ENCODE measurements around the gene TPD52L1. TPM values are rescaled to one million over a fixed set of nuclear protein-coding genes. Genes with fewer than 3 reads are reported as not detected.

TPD52L1 gene
- total and polyA plus RNA-seq, 10 donors: 0.80 to 9.1 (median 3.9) TPM

DNA sequence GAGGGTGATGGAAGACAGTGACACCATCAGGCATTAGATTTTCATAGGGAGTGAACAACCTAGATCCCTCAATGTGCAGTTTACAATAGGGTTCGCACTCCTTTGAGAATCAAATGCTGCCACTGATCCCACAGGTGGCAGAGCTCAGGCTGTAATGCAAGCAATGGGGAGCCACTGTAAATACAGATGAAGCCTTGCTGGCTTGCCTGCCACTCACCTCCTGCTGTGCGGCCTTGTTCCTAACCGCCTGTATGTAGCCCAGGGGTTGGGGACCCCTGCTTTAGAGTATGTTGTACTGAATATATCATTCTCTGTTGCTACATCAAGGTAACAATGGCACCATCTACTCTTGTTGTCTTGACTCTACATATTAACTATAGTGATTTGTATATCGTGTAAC is 37.1 kb downstream of the TPD52L1 start:
- TF ChIP-seq, protein P1, sequence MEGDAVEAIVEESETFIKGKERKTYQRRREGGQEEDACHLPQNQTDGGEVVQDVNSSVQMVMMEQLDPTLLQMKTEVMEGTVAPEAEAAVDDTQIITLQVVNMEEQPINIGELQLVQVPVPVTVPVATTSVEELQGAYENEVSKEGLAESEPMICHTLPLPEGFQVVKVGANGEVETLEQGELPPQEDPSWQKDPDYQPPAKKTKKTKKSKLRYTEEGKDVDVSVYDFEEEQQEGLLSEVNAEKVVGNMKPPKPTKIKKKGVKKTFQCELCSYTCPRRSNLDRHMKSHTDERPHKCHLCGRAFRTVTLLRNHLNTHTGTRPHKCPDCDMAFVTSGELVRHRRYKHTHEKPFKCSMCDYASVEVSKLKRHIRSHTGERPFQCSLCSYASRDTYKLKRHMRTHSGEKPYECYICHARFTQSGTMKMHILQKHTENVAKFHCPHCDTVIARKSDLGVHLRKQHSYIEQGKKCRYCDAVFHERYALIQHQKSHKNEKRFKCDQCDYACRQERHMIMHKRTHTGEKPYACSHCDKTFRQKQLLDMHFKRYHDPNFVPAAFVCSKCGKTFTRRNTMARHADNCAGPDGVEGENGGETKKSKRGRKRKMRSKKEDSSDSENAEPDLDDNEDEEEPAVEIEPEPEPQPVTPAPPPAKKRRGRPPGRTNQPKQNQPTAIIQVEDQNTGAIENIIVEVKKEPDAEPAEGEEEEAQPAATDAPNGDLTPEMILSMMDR (IDR thresholded peaks at IDR 0.05 in 8 of 11, conservative IDR thresholded peaks at IDR 0.05 in 3 of 11): no peak
- TF ChIP-seq POLR2A (IDR thresholded peaks at IDR 0.05) (no peak), POLR2AphosphoS5 (IDR thresholded peaks at IDR 0.05) (no peak)
- Histone ChIP-seq H3K27ac (no peak overlapping the region), H3K4me3 (no peak overlapping the region), H3K9me3 (no peaks in the 10 kb centered on the region), H3K4me1 (peaks cover 0 to 8% (median 0%) of the 10 kb centered on the region in 6 donors), H3K27me3 (replicated peaks in 1 of 7) (no peaks in the 10 kb centered on the region), H3K36me3 (no peaks in the 10 kb centered on the region)
- 91 to 97% (median 93%) methylated on average over 4 of the region's 4 CpGs for WGBS, 5 donors
- intact Hi-C loops (cut with DNase I; ENCODE audit: low total_unique reads): no loop called here
- no peak for DNase-seq

DNA sequence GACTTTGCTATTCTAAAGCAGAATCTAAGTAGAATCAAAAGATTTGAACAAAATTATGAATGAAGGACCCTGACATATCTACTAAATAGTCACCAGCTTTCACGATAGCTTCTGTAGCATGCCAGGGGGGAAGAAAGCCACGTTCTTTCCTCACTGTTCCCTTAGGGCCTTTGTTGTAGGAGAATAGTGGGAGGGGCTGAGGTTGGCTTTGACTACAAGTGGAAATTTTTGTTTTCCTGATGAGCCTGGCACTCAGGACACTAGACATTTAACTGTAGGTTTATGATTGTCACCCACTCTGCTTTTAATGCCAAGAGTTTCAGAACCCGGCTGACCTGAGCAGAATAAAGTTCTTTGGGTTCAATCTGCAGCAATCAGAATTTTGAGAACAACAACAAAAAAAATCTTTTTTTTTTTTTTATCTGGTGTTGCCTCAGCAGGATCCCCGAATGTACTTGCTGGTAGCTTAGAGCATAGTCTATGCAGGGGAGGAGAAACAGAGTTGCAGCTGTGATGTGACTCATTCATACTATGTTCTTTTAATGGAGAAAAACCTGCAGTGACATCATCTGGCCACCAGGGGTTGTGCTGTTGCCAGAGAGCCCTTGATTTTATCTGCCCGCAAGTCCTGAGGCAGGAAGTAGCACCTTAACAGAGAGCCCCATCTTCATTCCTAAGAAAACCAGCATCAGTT is 38.5 kb downstream of the TPD52L1 start:
- H3K36me3 ChIP-seq: no peaks in the 10 kb centered on the region
- no peak overlapping the region for H3K27ac ChIP-seq
- WGBS, 5 donors: 45 to 61% (median 56%) methylated on average over 5 of the region's 5 CpGs
- intact Hi-C loops (cut with DNase I; ENCODE audit: low total_unique reads): no loop called here
- H3K27me3 ChIP-seq (replicated peaks in 1 of 7): no peaks in the 10 kb centered on the region
- TF ChIP-seq, protein P1 (IDR thresholded peaks at IDR 0.05 in 8 of 11, conservative IDR thresholded peaks at IDR 0.05 in 3 of 11): peak in 10 of 11 experiments; percentile 37 to 76 (median 63)
- TF ChIP-seq POLR2AphosphoS5 (IDR thresholded peaks at IDR 0.05): no peak
- H3K4me3 ChIP-seq: no peak overlapping the region
- no peaks in the 10 kb centered on the region for H3K9me3 ChIP-seq
- H3K4me1 ChIP-seq: peaks cover 0 to 11% (median 2%) of the 10 kb centered on the region in 6 donors
- DNase-seq: no peak

DNA sequence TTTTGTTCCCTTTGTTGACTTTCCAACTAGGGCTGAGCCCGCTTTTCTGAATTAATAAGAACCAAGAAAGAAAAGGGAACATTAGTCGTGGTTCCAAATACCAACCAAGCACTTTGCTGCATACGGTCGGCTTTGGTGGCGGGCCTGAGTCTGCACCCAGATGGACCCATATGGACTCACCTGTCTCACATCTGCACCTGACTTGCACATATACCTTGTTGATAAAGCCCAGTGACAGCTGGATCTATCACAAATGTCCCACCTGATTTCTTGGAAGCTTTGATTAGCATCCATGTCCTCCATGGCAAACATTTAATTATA is 39.0 kb downstream of the TPD52L1 start:
- H3K27ac ChIP-seq: no peak overlapping the region
- DNase-seq: no peak
- intact Hi-C loops (cut with DNase I; ENCODE audit: low total_unique reads): no loop called here
- H3K27me3 ChIP-seq (replicated peaks in 1 of 7): no peaks in the 10 kb centered on the region
- no peaks in the 10 kb centered on the region for H3K36me3 ChIP-seq
- no peak overlapping the region for H3K4me3 ChIP-seq
- H3K9me3 ChIP-seq: no peaks in the 10 kb centered on the region
- no peak for TF ChIP-seq POLR2A (IDR thresholded peaks at IDR 0.05)
- TF ChIP-seq, protein P1 (IDR thresholded peaks at IDR 0.05 in 8 of 11, conservative IDR thresholded peaks at IDR 0.05 in 3 of 11): peak in 2 of 11 experiments; percentile 5 to 16
- 92 to 97% (median 94%) methylated on average over 5 of the region's 5 CpGs for WGBS, 5 donors
- peaks cover 0 to 16% (median 4%) of the 10 kb centered on the region in 6 donors for H3K4me1 ChIP-seq

DNA sequence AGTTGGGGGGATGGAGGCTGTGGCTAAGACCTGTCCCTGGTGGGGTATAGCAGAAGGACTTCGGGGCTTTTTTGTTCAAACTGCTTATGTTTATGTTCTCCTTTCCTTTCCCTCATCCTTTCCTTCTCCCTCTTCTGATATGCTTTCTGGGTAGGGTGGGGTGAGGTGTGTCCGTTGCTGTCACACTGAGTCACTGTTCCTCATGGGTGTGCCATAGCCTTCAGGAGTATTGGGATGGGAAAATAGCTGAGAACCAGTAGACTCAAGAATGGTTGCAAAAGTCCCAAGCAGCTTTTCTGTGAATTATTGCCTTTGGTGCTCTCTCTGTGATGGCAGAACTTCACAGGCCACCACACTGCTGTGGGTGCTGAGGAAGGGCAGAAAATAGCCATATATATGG is 39.6 kb downstream of the TPD52L1 start:
- H3K27ac ChIP-seq: no peak overlapping the region
- TF ChIP-seq POLR2A (IDR thresholded peaks at IDR 0.05) (no peak), POLR2AphosphoS5 (IDR thresholded peaks at IDR 0.05) (no peak)
- TF ChIP-seq, protein P1 (IDR thresholded peaks at IDR 0.05 in 8 of 11, conservative IDR thresholded peaks at IDR 0.05 in 3 of 11): no peak
- whole genome bisulfite sequencing, 5 donors: 80 to 90% (median 84%) methylated on average over 2 of the region's 2 CpGs
- no peak overlapping the region for H3K4me3 ChIP-seq
- no peak for DNase-seq
- H3K27me3 ChIP-seq (replicated peaks in 1 of 7): no peaks in the 10 kb centered on the region
- peaks cover 0 to 23% (median 7%) of the 10 kb centered on the region in 6 donors for H3K4me1 ChIP-seq
- intact Hi-C loops (cut with DNase I; ENCODE audit: low total_unique reads): no loop called here
- no peaks in the 10 kb centered on the region for H3K36me3 ChIP-seq
- no peaks in the 10 kb centered on the region for H3K9me3 ChIP-seq
